Fibroblast of mammary gland (primary cell): ENCODE measurements around the gene CCL17.
"Not testable (repeated sequence)": the region's sequence is repeated elsewhere in the genome, so short reads cannot be mapped to it uniquely, and the experiment has no call there.

Experiments
- DNase-seq: peaks from one replicate; pipeline ENCODE4 v3.0.0-alpha.2; 2010; ENCODE audit warnings: low read depth
- H3K4me3 ChIP-seq: 2 replicates; pipeline ENCODE4 v1.5.1; 2011; ENCODE audit warnings: low read depth, mild to moderate bottlenecking, low read length, moderate library complexity; ENCODE audit not compliant: control insufficient read depth
- CTCF ChIP-seq: conservative IDR thresholded peaks from 2 replicates; pipeline ENCODE4 v1.5.1; 2011; ENCODE audit warnings: low read depth, low read length, inconsistent platforms; ENCODE audit not compliant: control insufficient read depth, insufficient read depth

CCL17 gene

GRCh38 chr16:57430955-57431354, 26.4 kb downstream of the CCL17 start:
- no peak overlapping the region for H3K4me3 ChIP-seq
- DNase-seq, result no peak
- no peak for TF ChIP-seq CTCF

- no peak for DNase-seq
- no peak overlapping the region for H3K4me3 ChIP-seq
- no peak for TF ChIP-seq CTCF
Measured at GRCh38 chr16:57432505-57432904, 27.9 kb downstream of the CCL17 start.

GRCh38 chr16:57432989-57433388, 28.4 kb downstream of the CCL17 start:
- TF ChIP-seq CTCF, result no peak
- H3K4me3 ChIP-seq, result no peak overlapping the region
- DNase-seq, result no peak

- no peak for DNase-seq
- TF ChIP-seq CTCF, result no peak
Measured at GRCh38 chr16:57434003-57434402, 29.4 kb downstream of the CCL17 start.

GRCh38 chr16:57435838-57436237, 31.3 kb downstream of the CCL17 start:
- DNase-seq, result no peak
- H3K4me3 ChIP-seq, result no peak overlapping the region
- TF ChIP-seq CTCF, result no peak

More at GRCh38 chr16:57434003-57434402, 29.4 kb downstream of the CCL17 start:
- no peak overlapping the region for H3K4me3 ChIP-seq

- not testable (repeated sequence) for DNase-seq
Measured at GRCh38 chr16:57439947-57440346, 35.4 kb downstream of the CCL17 start.

GRCh38 chr16:57440551-57440950, 36.0 kb downstream of the CCL17 start:
- not testable (repeated sequence) for H3K4me3 ChIP-seq, DNase-seq

More at GRCh38 chr16:57439947-57440346, 35.4 kb downstream of the CCL17 start:
- not testable (repeated sequence) for H3K4me3 ChIP-seq

GRCh38 chr16:57444711-57445110, 40.1 kb downstream of the CCL17 start:
- no peak overlapping the region for H3K4me3 ChIP-seq
- no peak for TF ChIP-seq CTCF
- DNase-seq, result peak; percentile 89
